ENCODE data around the gene MISP. TPM values are rescaled to one million over a fixed set of nuclear protein-coding genes. Genes with fewer than 3 reads are reported as not detected.
"Not testable (repeated sequence)": the region's sequence is repeated elsewhere in the genome, so short reads cannot be mapped to it uniquely, and the experiment has no call there.

The MISP gene, protein sequence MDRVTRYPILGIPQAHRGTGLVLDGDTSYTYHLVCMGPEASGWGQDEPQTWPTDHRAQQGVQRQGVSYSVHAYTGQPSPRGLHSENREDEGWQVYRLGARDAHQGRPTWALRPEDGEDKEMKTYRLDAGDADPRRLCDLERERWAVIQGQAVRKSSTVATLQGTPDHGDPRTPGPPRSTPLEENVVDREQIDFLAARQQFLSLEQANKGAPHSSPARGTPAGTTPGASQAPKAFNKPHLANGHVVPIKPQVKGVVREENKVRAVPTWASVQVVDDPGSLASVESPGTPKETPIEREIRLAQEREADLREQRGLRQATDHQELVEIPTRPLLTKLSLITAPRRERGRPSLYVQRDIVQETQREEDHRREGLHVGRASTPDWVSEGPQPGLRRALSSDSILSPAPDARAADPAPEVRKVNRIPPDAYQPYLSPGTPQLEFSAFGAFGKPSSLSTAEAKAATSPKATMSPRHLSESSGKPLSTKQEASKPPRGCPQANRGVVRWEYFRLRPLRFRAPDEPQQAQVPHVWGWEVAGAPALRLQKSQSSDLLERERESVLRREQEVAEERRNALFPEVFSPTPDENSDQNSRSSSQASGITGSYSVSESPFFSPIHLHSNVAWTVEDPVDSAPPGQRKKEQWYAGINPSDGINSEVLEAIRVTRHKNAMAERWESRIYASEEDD
- total RNA-seq (ENCODE audit: low replicate concordance) = not detected in 2 replicates

DNA sequence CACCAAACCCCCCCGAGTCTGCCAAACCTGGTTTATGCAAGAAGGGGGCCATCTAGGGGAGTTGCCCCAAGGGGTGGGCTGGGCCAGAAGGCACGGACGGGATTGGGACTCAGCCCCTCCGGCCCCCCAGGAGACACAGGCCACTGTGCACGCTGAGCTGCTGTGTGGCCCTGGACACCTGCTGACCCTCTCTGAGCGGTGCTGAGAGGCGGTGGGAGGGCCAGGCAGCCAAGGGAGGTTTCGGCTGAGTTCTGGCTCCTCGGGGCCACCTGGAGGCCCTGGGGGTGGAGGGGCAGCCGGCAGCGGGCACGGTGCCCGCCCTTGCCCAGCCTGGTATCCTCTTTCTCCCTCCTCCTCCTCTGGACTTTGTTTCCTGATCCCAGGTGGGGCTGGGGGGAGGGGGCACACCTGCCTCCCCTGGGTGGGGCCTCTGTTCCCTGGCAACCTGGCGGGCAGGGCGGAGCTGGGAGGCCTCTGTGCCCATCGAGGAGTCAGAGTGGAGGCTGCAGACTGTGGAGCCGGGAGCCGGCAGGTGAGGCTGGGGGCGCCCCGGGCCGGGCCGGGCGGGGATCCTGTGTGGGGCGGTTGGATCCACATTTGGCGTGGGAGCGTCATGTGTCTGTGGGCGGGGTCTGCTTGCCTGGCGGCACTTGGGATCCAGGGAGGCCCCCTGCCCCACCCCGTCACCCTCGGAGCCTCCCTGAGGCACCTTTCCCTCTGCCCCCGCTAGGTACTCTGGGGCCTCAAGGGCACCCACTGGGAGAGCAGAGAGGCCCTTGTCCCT is at the start of gene MISP:
MISP (plus strand) TSS at position 473 of the 784 bp plus-strand sequence. CDS start 5,835 bp downstream, outside the sequence.
- Mint-ChIP-seq H3K4me3 (no peak within 1 kb of the TSS), H3K27me3 (ENCODE audit: insufficient read depth, low read depth) (peaks cover 3% of the 10 kb centered on the region), H3K4me1 (peaks cover 5% of the 10 kb centered on the region), H3K36me3 (peaks cover 3% of the 10 kb centered on the region), H3K27ac (no peak within 1 kb of the TSS), H3K9me3 (peaks cover 6% of the 10 kb centered on the region)
- no peak within 1 kb of the TSS for H3K9ac ChIP-seq
- H3K4me1 ChIP-seq = peaks cover 2% of the 10 kb centered on the region
- H3K27me3 ChIP-seq = no peaks in the 10 kb centered on the region
- H3K36me3 ChIP-seq = no peaks in the 10 kb centered on the region
- H3K9me3 ChIP-seq (ENCODE audit: low read depth) = no peaks in the 10 kb centered on the region
- H3K79me2 ChIP-seq (ENCODE audit: low read depth) = no peaks in the 10 kb centered on the region
- H4K20me1 ChIP-seq (ENCODE audit: low read depth) = no peaks in the 10 kb centered on the region
- no peak within 1 kb of the TSS for H3K4me3 ChIP-seq
- TF ChIP-seq, protein P1, sequence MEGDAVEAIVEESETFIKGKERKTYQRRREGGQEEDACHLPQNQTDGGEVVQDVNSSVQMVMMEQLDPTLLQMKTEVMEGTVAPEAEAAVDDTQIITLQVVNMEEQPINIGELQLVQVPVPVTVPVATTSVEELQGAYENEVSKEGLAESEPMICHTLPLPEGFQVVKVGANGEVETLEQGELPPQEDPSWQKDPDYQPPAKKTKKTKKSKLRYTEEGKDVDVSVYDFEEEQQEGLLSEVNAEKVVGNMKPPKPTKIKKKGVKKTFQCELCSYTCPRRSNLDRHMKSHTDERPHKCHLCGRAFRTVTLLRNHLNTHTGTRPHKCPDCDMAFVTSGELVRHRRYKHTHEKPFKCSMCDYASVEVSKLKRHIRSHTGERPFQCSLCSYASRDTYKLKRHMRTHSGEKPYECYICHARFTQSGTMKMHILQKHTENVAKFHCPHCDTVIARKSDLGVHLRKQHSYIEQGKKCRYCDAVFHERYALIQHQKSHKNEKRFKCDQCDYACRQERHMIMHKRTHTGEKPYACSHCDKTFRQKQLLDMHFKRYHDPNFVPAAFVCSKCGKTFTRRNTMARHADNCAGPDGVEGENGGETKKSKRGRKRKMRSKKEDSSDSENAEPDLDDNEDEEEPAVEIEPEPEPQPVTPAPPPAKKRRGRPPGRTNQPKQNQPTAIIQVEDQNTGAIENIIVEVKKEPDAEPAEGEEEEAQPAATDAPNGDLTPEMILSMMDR (IDR thresholded peaks at IDR 0.05) = no peak
- no peak for TF ChIP-seq EZH2 (IDR thresholded peaks at IDR 0.05)
- TF ChIP-seq EZH2phosphoT487 (IDR thresholded peaks at IDR 0.05) = no peak
- no peak within 1 kb of the TSS for H2AFZ ChIP-seq (replicated peaks)
- H3K27ac ChIP-seq = no peak within 1 kb of the TSS
- DNase-seq (ENCODE audit: low spot score) = no peak
- H3K4me2 ChIP-seq = no peak within 1 kb of the TSS
- H3F3A ChIP-seq (ENCODE audit: low read depth) = peaks cover 3% of the 10 kb centered on the region

DNA sequence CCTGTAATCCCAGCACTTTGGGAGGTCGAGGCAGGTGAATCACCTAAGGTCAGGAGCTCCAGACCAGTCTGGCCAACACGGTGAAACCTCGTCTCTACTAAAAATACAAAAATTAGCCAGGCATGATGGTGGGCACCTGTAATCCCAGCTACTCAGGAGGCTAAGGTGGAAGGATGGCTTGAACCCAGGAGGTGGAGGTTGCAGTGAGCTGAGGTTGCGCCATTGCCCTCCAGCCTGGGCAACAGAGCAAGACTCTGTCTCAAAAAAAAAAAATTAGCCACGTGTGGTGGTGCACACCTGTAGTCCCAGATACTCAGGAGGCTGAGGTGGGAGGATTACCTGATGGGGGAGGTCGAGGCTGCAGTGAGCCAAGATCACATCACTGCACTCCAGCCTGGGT is 48.1 kb upstream of the MISP start:
- not testable (repeated sequence) for H3K4me1 Mint-ChIP-seq; H4K20me1 ChIP-seq (ENCODE audit: low read depth); H3K27ac ChIP-seq; H3K4me1 ChIP-seq; DNase-seq (ENCODE audit: low spot score); H3K4me2 ChIP-seq; H3K36me3 Mint-ChIP-seq; H2AFZ ChIP-seq (replicated peaks); H3K9ac ChIP-seq; H3K9me3 Mint-ChIP-seq; H3K36me3 ChIP-seq; H3K9me3 ChIP-seq (ENCODE audit: low read depth); H3K79me2 ChIP-seq (ENCODE audit: low read depth); H3K4me3 ChIP-seq
- Mint-ChIP-seq H3K27me3 (ENCODE audit: insufficient read depth, low read depth) (peaks cover 12% of the 10 kb centered on the region), H3K27ac (peak overlapping the region; percentile 27), H3K4me3 (peak overlapping the region; percentile 68)
- Histone ChIP-seq H3F3A (ENCODE audit: low read depth) (peaks cover 16% of the 10 kb centered on the region), H3K27me3 (peaks cover 16% of the 10 kb centered on the region)

DNA sequence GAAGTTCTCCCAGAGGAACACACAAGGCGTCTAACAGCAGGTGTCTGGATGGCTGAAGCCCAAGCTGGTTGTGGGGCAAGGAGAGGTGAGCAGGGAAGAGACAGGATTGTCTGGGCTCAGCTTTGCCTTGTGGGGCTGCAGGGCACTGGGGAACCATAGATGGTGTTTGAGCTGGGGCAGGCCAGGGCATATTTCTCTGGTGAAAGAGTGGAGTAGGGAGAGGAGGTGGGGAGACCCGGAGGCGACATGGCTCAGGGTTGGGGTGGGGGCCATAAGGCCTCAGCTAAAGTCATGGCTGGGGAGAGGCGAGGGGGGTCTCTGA is 47.6 kb upstream of the MISP start:
- H3K4me3 ChIP-seq = no peak overlapping the region
- H4K20me1 ChIP-seq (ENCODE audit: low read depth) = no peaks in the 10 kb centered on the region
- H3K9me3 ChIP-seq (ENCODE audit: low read depth) = no peaks in the 10 kb centered on the region
- no peaks in the 10 kb centered on the region for H3K4me1 ChIP-seq
- DNase-seq (ENCODE audit: low spot score) = no peak
- H2AFZ ChIP-seq (replicated peaks) = no peak overlapping the region
- no peaks in the 10 kb centered on the region for H3K36me3 ChIP-seq
- peaks cover 20% of the 10 kb centered on the region for H3F3A ChIP-seq (ENCODE audit: low read depth)
- Mint-ChIP-seq H3K27ac (peak overlapping the region; percentile 27), H3K4me1 (peaks cover 11% of the 10 kb centered on the region), H3K27me3 (ENCODE audit: insufficient read depth, low read depth) (peaks cover 8% of the 10 kb centered on the region), H3K4me3 (peak overlapping the region; percentile 68), H3K36me3 (peaks cover 2% of the 10 kb centered on the region), H3K9me3 (peaks cover 3% of the 10 kb centered on the region)
- peak overlapping the region; percentile 42 for H3K4me2 ChIP-seq
- TF ChIP-seq EZH2phosphoT487 (IDR thresholded peaks at IDR 0.05) = no peak
- TF ChIP-seq, protein P1 (IDR thresholded peaks at IDR 0.05) = no peak
- TF ChIP-seq EZH2 (IDR thresholded peaks at IDR 0.05) = no peak
- no peaks in the 10 kb centered on the region for H3K79me2 ChIP-seq (ENCODE audit: low read depth)
- no peak overlapping the region for H3K27ac ChIP-seq
- no peak overlapping the region for H3K9ac ChIP-seq
- peaks cover 16% of the 10 kb centered on the region for H3K27me3 ChIP-seq

All from neural progenitor cell (in vitro differentiated cells).